Vagina (tissue), 2 donors: ENCODE results near the gene CDC25A.

Experiments
- CTCF ChIP-seq, 3 experiments: fragments of 450-650 bp in 2 of 3; fragments of 200-600 bp in 1 of 3; sonication (generic) in 1 of 3; IDR thresholded peaks; one replicate each; pipeline ENCODE4 v1.5.1; 2017 to 2019; ENCODE audit warnings: antibody characterized with exemption in 3 of 3, mild to moderate bottlenecking in 2 of 3, moderate library complexity in 2 of 3
- POLR2A ChIP-seq, 2 donors: fragments of 450-650 bp; IDR thresholded peaks; one replicate each; pipeline ENCODE4 v1.6.1; 2017; ENCODE audit warnings: antibody characterized with exemption in 2 of 2, mild to moderate bottlenecking in 2 of 2, moderate library complexity in 2 of 2
- POLR2AphosphoS5 ChIP-seq, 2 donors: sonication (generic); formaldehyde crosslinking; IDR thresholded peaks; one replicate each; pipeline ENCODE4 v1.9.0; 2017; ENCODE audit warnings: antibody characterized with exemption in 2 of 2, mild to moderate bottlenecking in 2 of 2, low read depth in 1 of 2; ENCODE audit not compliant: insufficient read depth in 1 of 2

- TF ChIP-seq POLR2A (IDR thresholded peaks at IDR 0.05) (no peak), CTCF (IDR thresholded peaks at IDR 0.05) (no peak), POLR2AphosphoS5 (IDR thresholded peaks at IDR 0.05; ENCODE audit: insufficient read depth in 1 of 2, low read depth in 1 of 2) (no peak)
Observed at GRCh38 chr3:48107227-48107626, 81.0 kb downstream of the CDC25A start.
